ENCODE measurements around the gene TASP1. TPM values are rescaled to one million over a fixed set of nuclear protein-coding genes. Genes with fewer than 3 reads are reported as not detected.
"Not testable (repeated sequence)": the region's sequence is repeated elsewhere in the genome, so short reads cannot be mapped to it uniquely, and the experiment has no call there.

TASP1 gene
- total RNA-seq, 2 donors from 2014 or later, result 5.2 to 7.2 TPM

GRCh38 chr20:13485576-13485975, 153.2 kb downstream of the TASP1 start:
- Histone ChIP-seq H3K36me3 (peaks cover 15% of the 10 kb centered on the region), H3K27ac (no peak overlapping the region), H3K4me1 (no peaks in the 10 kb centered on the region), H3K4me3 (no peak overlapping the region), H3K27me3 (no peaks in the 10 kb centered on the region), H3K9me3 (peaks cover 0 to 2% of the 10 kb centered on the region in 2 donors)
- TF ChIP-seq, protein P1, sequence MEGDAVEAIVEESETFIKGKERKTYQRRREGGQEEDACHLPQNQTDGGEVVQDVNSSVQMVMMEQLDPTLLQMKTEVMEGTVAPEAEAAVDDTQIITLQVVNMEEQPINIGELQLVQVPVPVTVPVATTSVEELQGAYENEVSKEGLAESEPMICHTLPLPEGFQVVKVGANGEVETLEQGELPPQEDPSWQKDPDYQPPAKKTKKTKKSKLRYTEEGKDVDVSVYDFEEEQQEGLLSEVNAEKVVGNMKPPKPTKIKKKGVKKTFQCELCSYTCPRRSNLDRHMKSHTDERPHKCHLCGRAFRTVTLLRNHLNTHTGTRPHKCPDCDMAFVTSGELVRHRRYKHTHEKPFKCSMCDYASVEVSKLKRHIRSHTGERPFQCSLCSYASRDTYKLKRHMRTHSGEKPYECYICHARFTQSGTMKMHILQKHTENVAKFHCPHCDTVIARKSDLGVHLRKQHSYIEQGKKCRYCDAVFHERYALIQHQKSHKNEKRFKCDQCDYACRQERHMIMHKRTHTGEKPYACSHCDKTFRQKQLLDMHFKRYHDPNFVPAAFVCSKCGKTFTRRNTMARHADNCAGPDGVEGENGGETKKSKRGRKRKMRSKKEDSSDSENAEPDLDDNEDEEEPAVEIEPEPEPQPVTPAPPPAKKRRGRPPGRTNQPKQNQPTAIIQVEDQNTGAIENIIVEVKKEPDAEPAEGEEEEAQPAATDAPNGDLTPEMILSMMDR (IDR thresholded peaks at IDR 0.05), result no peak
- DNase-seq (ENCODE audit: low spot score), result no peak

- H3K36me3 ChIP-seq, result peaks cover 15% of the 10 kb centered on the region
- H3K4me3 ChIP-seq; DNase-seq (ENCODE audit: low spot score); H3K27ac ChIP-seq; H3K27me3 ChIP-seq; H3K9me3 ChIP-seq; H3K4me1 ChIP-seq: not testable (repeated sequence)
Measured at GRCh38 chr20:13485019-13485418, 153.7 kb downstream of the TASP1 start.

DNA sequence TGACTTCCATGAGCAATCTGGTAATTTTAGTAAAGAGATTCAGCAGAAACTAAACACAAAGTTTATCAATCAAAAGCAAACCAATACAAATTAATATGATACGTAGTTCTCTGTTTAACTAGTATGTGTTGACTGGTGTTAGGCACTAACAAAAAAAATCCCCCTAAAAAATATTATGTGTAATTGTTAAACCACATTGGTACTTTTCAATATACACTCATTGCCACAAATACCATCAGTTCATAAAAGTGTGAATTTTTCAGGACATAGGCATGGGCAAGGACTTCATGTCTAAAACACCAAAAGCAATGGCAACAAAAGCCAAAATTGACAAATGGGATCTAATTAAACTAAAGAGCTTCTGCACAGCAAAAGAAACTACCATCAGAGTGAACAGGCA, 155.3 kb downstream of the TASP1 start:
- H3K27ac ChIP-seq; H3K27me3 ChIP-seq; H3K4me1 ChIP-seq; H3K9me3 ChIP-seq; H3K4me3 ChIP-seq; DNase-seq (ENCODE audit: low spot score): not testable (repeated sequence)
- H3K36me3 ChIP-seq, result peaks cover 15% of the 10 kb centered on the region

DNA sequence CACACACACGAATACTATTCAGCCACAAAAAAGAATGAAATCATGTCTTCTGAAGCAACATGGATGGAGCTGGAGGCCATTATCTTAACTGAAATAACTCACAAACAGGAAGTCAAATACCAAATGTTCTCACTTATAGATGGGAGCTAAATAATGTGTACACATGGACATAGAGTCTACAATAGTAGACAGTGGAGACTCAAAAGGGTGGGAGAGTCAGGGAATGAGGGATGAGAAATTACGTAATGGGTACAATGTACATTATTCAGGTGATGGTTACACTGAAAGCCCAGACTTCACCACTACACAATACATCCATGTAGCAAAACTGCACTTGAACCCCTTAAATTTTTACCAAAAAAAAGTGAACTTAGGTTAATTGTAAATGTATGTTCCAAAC, 160.4 kb downstream of the TASP1 start:
- TF ChIP-seq, protein P1 (IDR thresholded peaks at IDR 0.05), result no peak
- DNase-seq (ENCODE audit: low spot score), result no peak
- Histone ChIP-seq H3K4me1 (no peaks in the 10 kb centered on the region), H3K27me3 (no peaks in the 10 kb centered on the region), H3K36me3 (peaks cover 15% of the 10 kb centered on the region), H3K4me3 (no peak overlapping the region), H3K9me3 (no peaks in the 10 kb centered on the region), H3K27ac (no peak overlapping the region)

GRCh38 chr20:13474467-13474866, 164.3 kb downstream of the TASP1 start:
- no peak overlapping the region for H3K4me3 ChIP-seq
- H3K27me3 ChIP-seq, result no peaks in the 10 kb centered on the region
- no peak for DNase-seq (ENCODE audit: low spot score)
- no peak overlapping the region for H3K27ac ChIP-seq
- TF ChIP-seq, protein P1 (IDR thresholded peaks at IDR 0.05), result no peak
- H3K9me3 ChIP-seq, result no peaks in the 10 kb centered on the region
- H3K4me1 ChIP-seq, result no peaks in the 10 kb centered on the region
- no peaks in the 10 kb centered on the region for H3K36me3 ChIP-seq

DNA sequence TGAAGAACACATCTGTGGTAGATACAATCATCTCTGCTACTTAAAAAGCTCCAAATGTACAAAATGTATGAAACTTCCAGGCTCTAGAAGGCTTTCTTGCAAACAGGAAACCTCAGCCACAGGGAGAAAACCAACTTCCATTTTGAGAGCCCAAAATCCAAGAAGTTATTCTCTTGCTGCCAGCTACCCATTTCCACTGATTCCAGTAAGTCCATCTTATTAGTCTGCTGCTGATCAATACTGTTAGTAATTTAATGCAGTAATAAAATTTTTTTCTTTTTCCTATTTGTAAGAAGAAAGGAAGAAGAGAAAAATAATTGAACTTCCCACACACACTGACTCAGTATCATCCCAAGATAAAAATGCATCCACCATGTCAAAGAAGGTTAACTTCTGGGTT, 169.5 kb downstream of the TASP1 start:
- no peak overlapping the region for H3K4me3 ChIP-seq
- no peak overlapping the region for H3K27ac ChIP-seq
- TF ChIP-seq, protein P1 (IDR thresholded peaks at IDR 0.05), result no peak
- H3K9me3 ChIP-seq, result no peaks in the 10 kb centered on the region
- no peaks in the 10 kb centered on the region for H3K27me3 ChIP-seq
- no peak for DNase-seq (ENCODE audit: low spot score)
- no peaks in the 10 kb centered on the region for H3K4me1 ChIP-seq
- H3K36me3 ChIP-seq, result no peaks in the 10 kb centered on the region

GRCh38 chr20:13468166-13468565, 170.6 kb downstream of the TASP1 start:
- TF ChIP-seq, protein P1 (IDR thresholded peaks at IDR 0.05), result no peak
- Histone ChIP-seq H3K4me1 (no peaks in the 10 kb centered on the region), H3K36me3 (no peaks in the 10 kb centered on the region), H3K9me3 (no peaks in the 10 kb centered on the region), H3K27me3 (no peaks in the 10 kb centered on the region), H3K27ac (no peak overlapping the region), H3K4me3 (no peak overlapping the region)
- DNase-seq (ENCODE audit: low spot score), result no peak
